GM06990 (cell line): Measurements from ENCODE around the gene GRAMD2B.
A peak's percentile ranks its signal among the peaks of the same experiment; 100 is the strongest.

Experiments used
- DNase-seq: peaks from one replicate; pipeline ENCODE4 v3.0.0-alpha.2; 2011; ENCODE audit not compliant: insufficient read length; ENCODE audit errors: extremely low read depth
- H3K27me3 ChIP-seq: replicated peaks from 2 replicates; pipeline ENCODE4 v1.6.0; 2011; ENCODE audit warnings: low read length; ENCODE audit not compliant: control insufficient read depth, insufficient read depth
- H3K36me3 ChIP-seq: 2 replicates; pipeline ENCODE4 v1.5.1; 2011; ENCODE audit warnings: low read length; ENCODE audit not compliant: control insufficient read depth, insufficient read depth
- H3K4me3 ChIP-seq: replicated peaks from 2 replicates; pipeline ENCODE4 v1.5.1; 2011; ENCODE audit warnings: low read depth, mild to moderate bottlenecking, control low read depth, low read length
- TF ChIP-seq, protein P1 (sequence below): IDR thresholded peaks from 2 replicates; pipeline ENCODE4 v1.5.1; 2011; ENCODE audit warnings: low read length, control low read depth, mild to moderate bottlenecking, inconsistent platforms; ENCODE audit not compliant: insufficient read depth, poor library complexity, severe bottlenecking

GRAMD2B gene

DNA sequence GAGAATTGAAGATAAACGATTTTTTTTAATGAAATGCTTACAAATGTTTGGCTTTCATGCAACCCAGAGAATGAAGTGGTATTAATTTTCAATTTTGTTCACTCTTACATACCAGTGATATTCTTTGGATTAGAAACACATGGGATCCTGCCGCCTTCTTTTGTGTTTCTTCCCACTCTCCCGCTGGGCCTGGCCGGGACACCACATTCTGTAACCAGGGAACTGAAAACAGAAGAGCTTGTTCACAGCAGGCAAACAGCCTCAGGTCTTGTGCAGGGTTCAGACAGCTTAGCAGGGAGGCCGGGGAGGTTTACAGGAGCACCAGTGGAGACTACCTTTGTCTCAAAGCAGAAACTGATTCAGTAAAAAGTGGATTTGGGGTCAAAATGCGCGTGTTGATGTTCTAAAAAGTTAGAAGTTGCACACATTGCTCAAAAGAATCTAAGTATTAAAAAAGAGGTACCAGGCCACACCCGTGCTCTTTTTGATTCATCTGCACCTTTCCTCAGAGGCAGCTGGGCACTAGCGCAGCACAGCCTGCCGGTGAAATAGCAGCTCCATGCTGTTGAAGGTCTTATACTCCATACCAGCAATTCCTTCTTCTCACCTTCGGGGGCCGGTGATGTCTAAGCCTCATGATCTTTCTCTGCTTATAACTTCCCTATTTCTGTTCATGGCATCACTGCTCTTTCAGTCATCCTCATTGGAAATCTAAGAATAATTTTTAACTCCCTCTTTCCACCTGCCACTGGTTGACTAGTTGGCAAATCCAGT, 67.1 kb downstream of the GRAMD2B start:
- TF ChIP-seq, protein P1, sequence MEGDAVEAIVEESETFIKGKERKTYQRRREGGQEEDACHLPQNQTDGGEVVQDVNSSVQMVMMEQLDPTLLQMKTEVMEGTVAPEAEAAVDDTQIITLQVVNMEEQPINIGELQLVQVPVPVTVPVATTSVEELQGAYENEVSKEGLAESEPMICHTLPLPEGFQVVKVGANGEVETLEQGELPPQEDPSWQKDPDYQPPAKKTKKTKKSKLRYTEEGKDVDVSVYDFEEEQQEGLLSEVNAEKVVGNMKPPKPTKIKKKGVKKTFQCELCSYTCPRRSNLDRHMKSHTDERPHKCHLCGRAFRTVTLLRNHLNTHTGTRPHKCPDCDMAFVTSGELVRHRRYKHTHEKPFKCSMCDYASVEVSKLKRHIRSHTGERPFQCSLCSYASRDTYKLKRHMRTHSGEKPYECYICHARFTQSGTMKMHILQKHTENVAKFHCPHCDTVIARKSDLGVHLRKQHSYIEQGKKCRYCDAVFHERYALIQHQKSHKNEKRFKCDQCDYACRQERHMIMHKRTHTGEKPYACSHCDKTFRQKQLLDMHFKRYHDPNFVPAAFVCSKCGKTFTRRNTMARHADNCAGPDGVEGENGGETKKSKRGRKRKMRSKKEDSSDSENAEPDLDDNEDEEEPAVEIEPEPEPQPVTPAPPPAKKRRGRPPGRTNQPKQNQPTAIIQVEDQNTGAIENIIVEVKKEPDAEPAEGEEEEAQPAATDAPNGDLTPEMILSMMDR: no peak

GRCh38 chr5:126492939-126493338, 69.7 kb downstream of the GRAMD2B start:
- DNase-seq: no peak
- Histone ChIP-seq H3K36me3 (peaks cover 4% of the 10 kb centered on the region), H3K4me3 (no peak overlapping the region), H3K27me3 (no peaks in the 10 kb centered on the region)
- TF ChIP-seq, protein P1: peak; percentile 36

More for the DNA sequence above, 67.1 kb downstream of the GRAMD2B start:
- Histone ChIP-seq H3K27me3 (no peaks in the 10 kb centered on the region), H3K4me3 (no peak overlapping the region), H3K36me3 (peaks cover 4% of the 10 kb centered on the region)
- DNase-seq: no peak

DNA sequence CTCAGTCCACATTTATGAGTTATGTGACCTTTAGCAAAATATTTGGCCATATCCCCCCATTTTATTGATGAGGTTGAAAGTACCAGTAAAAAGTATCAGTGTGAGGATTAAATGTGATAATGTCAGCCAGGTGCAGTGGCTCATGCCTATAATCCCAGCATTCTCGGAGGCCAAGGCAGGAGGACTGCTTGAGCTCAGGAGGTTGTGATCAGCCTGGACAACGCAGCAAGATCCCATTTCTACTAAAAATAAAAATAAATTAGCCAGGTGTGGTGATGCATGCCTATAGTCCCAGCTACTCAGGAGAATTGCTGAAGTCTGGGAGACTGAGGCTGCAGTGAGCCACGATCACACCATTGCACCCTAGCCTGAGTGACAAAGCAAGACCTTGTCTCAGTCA, 71.2 kb downstream of the GRAMD2B start:
- Histone ChIP-seq H3K36me3 (peaks cover 2% of the 10 kb centered on the region), H3K4me3 (no peak overlapping the region), H3K27me3 (no peaks in the 10 kb centered on the region)
- TF ChIP-seq, protein P1: no peak
- DNase-seq: no peak

GRCh38 chr5:126497506-126497905, 74.3 kb downstream of the GRAMD2B start:
- no peaks in the 10 kb centered on the region for H3K27me3 ChIP-seq

GRCh38 chr5:126499278-126499677, 76.1 kb downstream of the GRAMD2B start:
- no peak overlapping the region for H3K4me3 ChIP-seq
- DNase-seq: no peak
- no peaks in the 10 kb centered on the region for H3K27me3 ChIP-seq
- H3K36me3 ChIP-seq: no peaks in the 10 kb centered on the region; the same call in 1 of the 2 replicates
- TF ChIP-seq, protein P1: no peak

More at GRCh38 chr5:126497506-126497905, 74.3 kb downstream of the GRAMD2B start:
- TF ChIP-seq, protein P1: no peak
- DNase-seq: no peak
- Histone ChIP-seq H3K36me3 (no peaks in the 10 kb centered on the region; the same call in 1 of the 2 replicates), H3K4me3 (no peak overlapping the region)
